WTC11 (cell line): ENCODE results near the gene CAMK2G. TPM values are rescaled to one million over a fixed set of nuclear protein-coding genes. Genes with fewer than 3 reads are reported as not detected.

ENCODE experiments used
- ATAC-seq: fragments of 200-7000 bp; cut with Tn5 transposase; 2 replicates; pipeline ENCODE4 v1.10.0; 2021; ENCODE audit warnings: mild to moderate bottlenecking, moderate library complexity
- CTCF ChIA-PET: fragments of 300-600 bp; sonication (Branson Sonifier 250); formaldehyde crosslinking; loops from one replicate; lab custom pipeline; 2021; ENCODE audit warnings: antibody characterized with exemption; lab: Charles Lee
- POLR2A ChIA-PET: fragments of 350-600 bp; sonication (Branson Sonifier 250); formaldehyde crosslinking; loops from one replicate; lab custom pipeline; 2021; ENCODE audit warnings: antibody characterized with exemption; lab: Charles Lee
- DNase-seq: peaks from one replicate; pipeline ENCODE4 v3.0.0; 2021; ENCODE audit warnings: low spot score
- H3K27ac Mint-ChIP-seq: 2 replicates; pipeline ENCODE4 v1.8.0; 2021; ENCODE audit warnings: mixed read lengths
- H3K27me3 Mint-ChIP-seq: 2 replicates; pipeline ENCODE4 v1.8.0; 2021; ENCODE audit warnings: low read depth, mild to moderate bottlenecking, moderate library complexity, mixed read lengths
- H3K36me3 Mint-ChIP-seq: 2 replicates; pipeline ENCODE4 v1.8.0; 2021; ENCODE audit warnings: mixed read lengths
- H3K4me1 Mint-ChIP-seq: 2 replicates; pipeline ENCODE4 v1.8.0; 2022; ENCODE audit warnings: mixed read lengths
- H3K4me3 Mint-ChIP-seq: 2 replicates; pipeline ENCODE4 v1.8.0; 2021; ENCODE audit warnings: mild to moderate bottlenecking, moderate library complexity, mixed read lengths
- H3K9me3 Mint-ChIP-seq: 2 replicates; pipeline ENCODE4 v1.8.0; 2021; ENCODE audit warnings: mixed read lengths
- ARID4B ChIP-seq: sonication (generic); formaldehyde crosslinking; IDR thresholded peaks from 2 replicates; pipeline ENCODE4 v1.8.0; 2023; ENCODE audit warnings: missing genetic modification reagents, mild to moderate bottlenecking, borderline replicate concordance
- ATF2 ChIP-seq: sonication (generic); formaldehyde crosslinking; IDR thresholded peaks from 2 replicates; pipeline ENCODE4 v1.8.1; 2022; ENCODE audit warnings: low read depth, missing genetic modification reagents, borderline replicate concordance
- ATF6 ChIP-seq: sonication (generic); formaldehyde crosslinking; IDR thresholded peaks from 2 replicates; pipeline ENCODE4 v1.8.1; 2023; ENCODE audit warnings: mild to moderate bottlenecking, missing genetic modification reagents
- CREB1 ChIP-seq: sonication (generic); formaldehyde crosslinking; IDR thresholded peaks from 2 replicates; pipeline ENCODE4 v1.8.0; 2023; ENCODE audit warnings: mild to moderate bottlenecking, missing genetic modification reagents
- EMX1 ChIP-seq: fragments of 250-450 bp; sonication (Bioruptor Pico); IDR thresholded peaks from 2 replicates; pipeline ENCODE4 v1.8.0; 2021; ENCODE audit warnings: mild to moderate bottlenecking
- ERG ChIP-seq: fragments of 250-450 bp; sonication (Bioruptor Pico); IDR thresholded peaks from 2 replicates; pipeline ENCODE4 v1.8.0; 2021; ENCODE audit warnings: mild to moderate bottlenecking
- FOXP1 ChIP-seq: sonication (generic); formaldehyde crosslinking; IDR thresholded peaks from 2 replicates; pipeline ENCODE4 v1.8.0; 2022; ENCODE audit warnings: missing genetic modification reagents, mild to moderate bottlenecking, moderate library complexity, borderline replicate concordance
- FOXP4 ChIP-seq: sonication (generic); formaldehyde crosslinking; IDR thresholded peaks from 2 replicates; pipeline ENCODE4 v1.8.0; 2022; ENCODE audit warnings: mild to moderate bottlenecking, missing genetic modification reagents
- HMGXB4 ChIP-seq: sonication (generic); formaldehyde crosslinking; IDR thresholded peaks from 2 replicates; pipeline ENCODE4 v1.8.1; 2023; ENCODE audit warnings: mild to moderate bottlenecking, moderate library complexity, missing genetic modification reagents
- MLX ChIP-seq: sonication (generic); formaldehyde crosslinking; IDR thresholded peaks from 2 replicates; pipeline ENCODE4 v1.8.1; 2023; ENCODE audit warnings: mild to moderate bottlenecking, missing genetic modification reagents, moderate library complexity
- ZNF219 ChIP-seq: sonication (generic); formaldehyde crosslinking; IDR thresholded peaks from 2 replicates; pipeline ENCODE4 v1.8.0; 2023; ENCODE audit warnings: missing genetic modification reagents, mild to moderate bottlenecking, borderline replicate concordance
- ZNF232 ChIP-seq: sonication (generic); formaldehyde crosslinking; IDR thresholded peaks from 2 replicates; pipeline ENCODE4 v1.8.0; 2022; ENCODE audit warnings: mild to moderate bottlenecking, missing genetic modification reagents
- ZNF425 ChIP-seq: fragments of 250-450 bp; sonication (Bioruptor Pico); conservative IDR thresholded peaks from 2 replicates; pipeline ENCODE4 v1.9.0; 2021; ENCODE audit warnings: mild to moderate bottlenecking
- total RNA-seq: library from RNA; stranded (reverse); gene quantifications from 3 replicates; pipeline ENCODE4 v1.2.3, GENCODE V29; 2021

CAMK2G gene
- total RNA-seq, 1 experiment from 2014 or later, result 34.9 TPM

- TF ChIP-seq HMGXB4 (CRISPR knock-in tag) (no peak), FOXP4 (CRISPR knock-in tag) (no peak), ERG (no peak), ATF2 (CRISPR knock-in tag) (no peak), FOXP1 (no peak), ZNF219 (CRISPR knock-in tag) (no peak), ZNF232 (CRISPR knock-in tag) (no peak), MLX (CRISPR knock-in tag) (no peak), ATF6 (CRISPR knock-in tag) (no peak)
These were observed 76.9 kb downstream of the CAMK2G start (continued) for GRCh38 chr10:73797324-73798025.

- no peaks in the 10 kb centered on the region for H3K27me3 Mint-ChIP-seq
- CTCF ChIA-PET, result no interaction called here
- no peak overlapping the region for H3K27ac Mint-ChIP-seq
- H3K4me3 Mint-ChIP-seq, result no peak overlapping the region
- TF ChIP-seq CREB1, result no peak
- no peak for TF ChIP-seq ARID4B (CRISPR knock-in tag)
- TF ChIP-seq FOXP4 (CRISPR knock-in tag), result no peak
- TF ChIP-seq ZNF425 (CRISPR knock-in tag), result no peak
- no peak for TF ChIP-seq EMX1 (CRISPR knock-in tag)
- TF ChIP-seq, all 79 proteins: peak for 0
- POLR2A ChIA-PET, result no interaction called here
- ATAC-seq (no peak), DNase-seq (no peak)
- H3K9me3 Mint-ChIP-seq, result no peaks in the 10 kb centered on the region
- H3K4me1 Mint-ChIP-seq, result no peaks in the 10 kb centered on the region
- peaks cover 35% of the 10 kb centered on the region for H3K36me3 Mint-ChIP-seq
These were observed 77.6 kb downstream of the CAMK2G start for GRCh38 chr10:73796766-73797165.
